Natural killer cell (primary cell): ENCODE data around the gene CDC42BPA. TPM values are rescaled to one million over a fixed set of nuclear protein-coding genes. Genes with fewer than 3 reads are reported as not detected.

Source experiments
- ATAC-seq, 3 donors: fragments of 150-1000 bp in 2 of 3; fragments of 200-7000 bp in 1 of 3; cut with Tn5 transposase; 1 replicate in 1 of 3; 2 replicates in 2 of 3; pipeline ENCODE4 v1.10.0; 2021; ENCODE audit warnings: mild to moderate bottlenecking in 2 of 3, moderate library complexity in 2 of 3
- DNase-seq, 2 donors: peaks; one replicate each; pipeline versions ENCODE4 v3.0.0 to v3.0.0-alpha.2; 2013 to 2021; ENCODE audit warnings: mixed read lengths in 1 of 2
- H3K27ac ChIP-seq: one replicate; pipeline ENCODE4 v1.5.1; 2013; ENCODE audit warnings: mild to moderate bottlenecking, low read length
- H3K27me3 ChIP-seq: one replicate; pipeline ENCODE4 v1.6.1; 2013; ENCODE audit warnings: low read length; ENCODE audit not compliant: control insufficient read depth, insufficient read depth
- H3K36me3 ChIP-seq: one replicate; pipeline ENCODE4 v1.6.1; 2013; ENCODE audit warnings: low read length; ENCODE audit not compliant: control insufficient read depth, insufficient read depth
- H3K4me1 ChIP-seq: one replicate; pipeline ENCODE4 v1.6.1; 2013; ENCODE audit warnings: low read length; ENCODE audit not compliant: control insufficient read depth, insufficient read depth
- H3K4me3 ChIP-seq: one replicate; pipeline ENCODE4 v1.5.1; 2013; ENCODE audit warnings: low read length
- H3K9me3 ChIP-seq: one replicate; pipeline ENCODE4 v1.6.1; 2013; ENCODE audit warnings: low read length; ENCODE audit not compliant: control insufficient read depth, insufficient read depth
- H3K27ac Mint-ChIP-seq, 2 donors: one replicate each; pipeline ENCODE4 v1.8.0; 2022; ENCODE audit warnings: mild to moderate bottlenecking in 2 of 2, mixed read lengths in 2 of 2, moderate library complexity in 1 of 2
- H3K27me3 Mint-ChIP-seq, 2 donors: one replicate each; pipeline ENCODE4 v1.8.0; 2022; ENCODE audit warnings: low read depth in 2 of 2, mixed read lengths in 2 of 2
- H3K36me3 Mint-ChIP-seq: one replicate; pipeline ENCODE4 v1.8.0; 2022; ENCODE audit warnings: mixed read lengths
- H3K4me1 Mint-ChIP-seq, 2 donors: one replicate each; pipeline ENCODE4 v1.8.0; 2022; ENCODE audit warnings: mixed read lengths in 2 of 2
- H3K4me3 Mint-ChIP-seq: one replicate; pipeline ENCODE4 v1.8.0; 2022; ENCODE audit warnings: mild to moderate bottlenecking, moderate library complexity, mixed read lengths
- H3K9me3 Mint-ChIP-seq, 2 donors: one replicate each; pipeline ENCODE4 v1.8.0; 2022; ENCODE audit warnings: mixed read lengths in 2 of 2
- WGBS: methylation state at CpG from one replicate; pipeline ENCODE4 v1.1.7; 2013; ENCODE audit warnings: missing lambda C conversion rate; ENCODE audit not compliant: insufficient coverage; 5-methylcytosine and 5-hydroxymethylcytosine counted together
- intact Hi-C: fragments of 100-400 bp; cut with micrococcal nuclease; formaldehyde crosslinking; loops from one replicate; pipeline ENCODE4 v1.14.2; 2022
- total RNA-seq, 4 donors: library from RNA; stranded (reverse); fragments of 120-200 nt in 1 of 4; gene quantifications; one replicate each; pipeline versions ENCODE4 v1.2.3 to v1.2.4, GENCODE V29; 2013 to 2022
- TF ChIP-seq, protein P1 (sequence below): fragments of 200-600 bp; IDR thresholded peaks from one replicate; pipeline ENCODE4 v1.8.0; 2022; ENCODE audit warnings: antibody characterized with exemption

CDC42BPA gene
- total RNA-seq, 3 donors from 2014 or later (not counting 1 experiment from before 2014, with no cell fraction given): 0.14 to 2.4 (median 0.77) TPM

DNA sequence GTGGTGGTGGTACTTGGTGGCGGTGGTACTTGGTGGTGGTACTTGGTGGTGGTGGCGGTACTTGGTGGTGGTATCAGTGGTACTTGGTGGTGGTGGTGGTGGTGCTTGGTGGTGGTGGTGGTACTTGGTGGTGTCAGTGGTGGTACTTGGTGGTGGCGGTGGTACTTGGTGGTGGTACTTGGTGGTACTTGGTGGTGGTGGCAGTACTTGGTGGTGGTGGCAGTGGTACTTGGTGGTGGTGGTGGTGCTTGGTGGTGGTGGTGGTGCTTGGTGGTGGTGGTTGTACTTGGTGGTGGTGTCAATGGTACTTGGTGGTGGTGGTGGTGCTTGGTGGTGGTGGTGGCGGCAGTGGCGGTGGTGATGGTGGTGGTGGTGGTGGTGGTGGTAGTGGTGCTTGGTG, 358.0 kb downstream of the CDC42BPA start:
- peaks cover 2 to 4% of the 10 kb centered on the region in 2 donors for H3K9me3 Mint-ChIP-seq
- no peaks in the 10 kb centered on the region for H3K4me1 ChIP-seq
- ATAC-seq: peak in 1 of 3 donors; percentile 14
- no peaks in the 10 kb centered on the region for H3K27me3 ChIP-seq
- no peak overlapping the region for H3K27ac ChIP-seq
- H3K9me3 ChIP-seq: no peaks in the 10 kb centered on the region
- WGBS: 73% methylated on average over 4 of the region's 5 CpGs
- TF ChIP-seq, protein P1, sequence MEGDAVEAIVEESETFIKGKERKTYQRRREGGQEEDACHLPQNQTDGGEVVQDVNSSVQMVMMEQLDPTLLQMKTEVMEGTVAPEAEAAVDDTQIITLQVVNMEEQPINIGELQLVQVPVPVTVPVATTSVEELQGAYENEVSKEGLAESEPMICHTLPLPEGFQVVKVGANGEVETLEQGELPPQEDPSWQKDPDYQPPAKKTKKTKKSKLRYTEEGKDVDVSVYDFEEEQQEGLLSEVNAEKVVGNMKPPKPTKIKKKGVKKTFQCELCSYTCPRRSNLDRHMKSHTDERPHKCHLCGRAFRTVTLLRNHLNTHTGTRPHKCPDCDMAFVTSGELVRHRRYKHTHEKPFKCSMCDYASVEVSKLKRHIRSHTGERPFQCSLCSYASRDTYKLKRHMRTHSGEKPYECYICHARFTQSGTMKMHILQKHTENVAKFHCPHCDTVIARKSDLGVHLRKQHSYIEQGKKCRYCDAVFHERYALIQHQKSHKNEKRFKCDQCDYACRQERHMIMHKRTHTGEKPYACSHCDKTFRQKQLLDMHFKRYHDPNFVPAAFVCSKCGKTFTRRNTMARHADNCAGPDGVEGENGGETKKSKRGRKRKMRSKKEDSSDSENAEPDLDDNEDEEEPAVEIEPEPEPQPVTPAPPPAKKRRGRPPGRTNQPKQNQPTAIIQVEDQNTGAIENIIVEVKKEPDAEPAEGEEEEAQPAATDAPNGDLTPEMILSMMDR: no peak
- intact Hi-C loops: no loop called here
- no peak for DNase-seq
- H3K4me3 ChIP-seq: no peak overlapping the region
- no peak overlapping the region for H3K4me3 Mint-ChIP-seq
- H3K27ac Mint-ChIP-seq: peak overlapping the region in 1 of 2 donors; percentile 34
- H3K36me3 ChIP-seq: peaks cover 5% of the 10 kb centered on the region
- H3K36me3 Mint-ChIP-seq: no peaks in the 10 kb centered on the region
- no peaks in the 10 kb centered on the region for H3K27me3 Mint-ChIP-seq
- H3K4me1 Mint-ChIP-seq: peaks cover 23 to 36% of the 10 kb centered on the region in 2 donors

DNA sequence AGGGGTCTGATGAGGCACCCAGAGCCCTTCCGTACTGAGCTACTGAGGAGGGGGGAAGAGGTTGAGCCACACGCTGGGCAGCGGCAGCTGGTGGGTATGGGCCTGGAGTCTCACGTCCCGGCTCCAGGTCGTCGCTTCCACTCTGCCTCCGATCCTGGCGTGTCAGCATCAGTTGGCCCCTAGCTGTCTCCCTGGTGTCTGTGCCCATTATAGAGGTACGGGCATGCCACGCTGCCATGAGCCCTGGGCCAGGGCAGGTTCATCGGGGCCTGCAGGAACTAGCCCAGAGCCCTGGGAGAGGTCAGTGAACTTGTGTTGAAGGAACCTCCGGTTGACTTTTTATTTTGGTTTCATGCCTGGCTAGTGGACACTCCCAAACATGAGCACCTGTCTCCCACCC, 360.0 kb downstream of the CDC42BPA start:
- Histone ChIP-seq H3K4me3 (no peak overlapping the region), H3K27me3 (no peaks in the 10 kb centered on the region), H3K9me3 (no peaks in the 10 kb centered on the region), H3K4me1 (no peaks in the 10 kb centered on the region), H3K27ac (no peak overlapping the region), H3K36me3 (no peaks in the 10 kb centered on the region)
- ATAC-seq (no peak), DNase-seq (no peak)
- no peaks in the 10 kb centered on the region for H3K27me3 Mint-ChIP-seq
- no peaks in the 10 kb centered on the region for H3K36me3 Mint-ChIP-seq
- no peak overlapping the region for H3K4me3 Mint-ChIP-seq
- intact Hi-C loops: no loop called here
- H3K9me3 Mint-ChIP-seq: peaks cover 2 to 4% of the 10 kb centered on the region in 2 donors
- TF ChIP-seq, protein P1: no peak
- H3K27ac Mint-ChIP-seq: no peak overlapping the region
- H3K4me1 Mint-ChIP-seq: peaks cover 35 to 42% of the 10 kb centered on the region in 2 donors
- 98% methylated on average over 13 of the region's 13 CpGs for WGBS

DNA sequence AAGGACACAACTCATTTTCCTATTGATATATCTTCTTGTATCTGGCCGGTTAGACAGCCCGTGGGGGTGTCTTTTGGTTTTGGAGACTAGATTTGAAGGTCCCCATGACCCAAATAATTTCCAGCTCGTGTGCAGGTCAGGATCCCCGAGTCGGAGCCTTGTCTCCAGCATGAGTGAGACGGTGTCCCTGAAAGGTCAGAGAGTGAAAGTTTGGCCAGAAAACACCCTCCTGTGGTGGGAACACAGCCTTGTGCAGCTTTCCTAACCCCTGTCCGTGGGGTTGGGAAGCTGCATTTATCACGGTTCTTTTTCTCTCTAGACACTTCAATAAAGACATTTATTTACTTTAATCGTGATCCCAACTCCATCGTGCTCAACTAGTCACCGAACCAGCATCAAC, 360.6 kb downstream of the CDC42BPA start:
- Histone ChIP-seq H3K4me1 (no peaks in the 10 kb centered on the region), H3K4me3 (no peak overlapping the region), H3K9me3 (no peaks in the 10 kb centered on the region), H3K27me3 (no peaks in the 10 kb centered on the region), H3K27ac (no peak overlapping the region), H3K36me3 (no peaks in the 10 kb centered on the region)
- ATAC-seq: no peak
- H3K9me3 Mint-ChIP-seq: peaks cover 2 to 4% of the 10 kb centered on the region in 2 donors
- TF ChIP-seq, protein P1: no peak
- H3K27ac Mint-ChIP-seq: peak overlapping the region in 1 of 2 donors; percentile 68
- H3K27me3 Mint-ChIP-seq: no peaks in the 10 kb centered on the region
- intact Hi-C loops: no loop called here
- 95% methylated on average over 11 of the region's 11 CpGs for WGBS
- H3K4me1 Mint-ChIP-seq: peaks cover 36 to 45% of the 10 kb centered on the region in 2 donors
- no peaks in the 10 kb centered on the region for H3K36me3 Mint-ChIP-seq
- DNase-seq: no peak
- no peak overlapping the region for H3K4me3 Mint-ChIP-seq
